HAP-1 (cell line): ENCODE results near the gene ZDHHC24.
"Not testable (repeated sequence)": the region's sequence is repeated elsewhere in the genome, so short reads cannot be mapped to it uniquely, and the experiment has no call there.

Source experiments
- DNase-seq, 2 experiments: peaks; one replicate each; pipeline ENCODE4 v3.0.0-alpha.2; 2016 to 2020; ENCODE audit warnings: low spot score in 2 of 2
- H3K27me3 ChIP-seq: fragments of 250-450 bp; sonication (Bioruptor Pico); 2 replicates; pipeline ENCODE4 v1.5.1; 2020; ENCODE audit warnings: low read depth, mild to moderate bottlenecking, moderate library complexity
- H3K36me3 ChIP-seq: fragments of 250-450 bp; sonication (Bioruptor Pico); replicated peaks from 2 replicates; pipeline ENCODE4 v1.5.1; 2020; ENCODE audit warnings: mild to moderate bottlenecking
- H3K4me1 ChIP-seq: fragments of 250-450 bp; sonication (Bioruptor Pico); 2 replicates; pipeline ENCODE4 v1.5.1; 2020; ENCODE audit warnings: mild to moderate bottlenecking
- H3K4me3 ChIP-seq: fragments of 250-450 bp; sonication (Bioruptor Pico); 2 replicates; pipeline ENCODE4 v1.5.1; 2020; ENCODE audit warnings: mild to moderate bottlenecking, moderate library complexity
- H3K9me3 ChIP-seq: fragments of 250-450 bp; sonication (Bioruptor Pico); 2 replicates; pipeline ENCODE4 v1.5.1; 2020; ENCODE audit warnings: mild to moderate bottlenecking, moderate library complexity
- in situ Hi-C: fragments of 300-500 bp; cut with MboI; formaldehyde crosslinking; loops from 3 replicates; pipeline ENCODE4 v1.14.3; 2020; ENCODE audit warnings: low sequenced_read_pairs, inconsistent platforms, mixed read lengths

The ZDHHC24 gene, protein sequence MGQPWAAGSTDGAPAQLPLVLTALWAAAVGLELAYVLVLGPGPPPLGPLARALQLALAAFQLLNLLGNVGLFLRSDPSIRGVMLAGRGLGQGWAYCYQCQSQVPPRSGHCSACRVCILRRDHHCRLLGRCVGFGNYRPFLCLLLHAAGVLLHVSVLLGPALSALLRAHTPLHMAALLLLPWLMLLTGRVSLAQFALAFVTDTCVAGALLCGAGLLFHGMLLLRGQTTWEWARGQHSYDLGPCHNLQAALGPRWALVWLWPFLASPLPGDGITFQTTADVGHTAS

DNA sequence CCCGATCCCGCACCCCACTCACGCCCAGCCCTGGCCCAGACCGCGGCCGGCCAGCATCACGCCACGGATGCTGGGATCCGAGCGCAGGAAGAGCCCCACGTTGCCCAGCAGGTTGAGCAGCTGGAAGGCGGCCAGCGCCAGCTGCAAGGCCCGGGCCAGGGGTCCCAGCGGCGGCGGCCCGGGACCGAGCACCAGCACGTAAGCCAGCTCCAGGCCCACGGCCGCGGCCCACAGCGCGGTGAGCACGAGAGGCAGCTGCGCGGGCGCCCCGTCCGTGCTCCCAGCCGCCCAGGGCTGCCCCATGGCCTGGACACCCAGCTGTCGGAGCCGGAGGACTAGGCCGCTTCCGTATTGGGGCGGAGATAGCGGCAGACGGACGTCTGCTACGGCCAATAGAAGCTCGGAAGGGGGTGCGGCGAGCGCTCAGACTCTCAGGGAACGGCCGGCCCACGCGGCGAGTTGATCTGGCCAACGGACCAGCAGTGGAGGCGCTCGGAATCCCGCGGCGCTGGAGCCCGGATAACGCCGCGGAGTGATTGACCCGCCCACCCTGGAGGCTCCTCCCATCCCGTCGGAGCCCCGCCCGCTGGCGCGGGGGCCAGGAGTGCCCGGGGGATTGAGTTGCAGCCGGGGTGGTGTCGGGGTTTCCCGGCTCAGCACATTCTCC is at the start of gene ZDHHC24:
Gene ZDHHC24 (minus strand): TSS at position 348 of the 667 bp plus-strand sequence. CDS start 45 bp downstream, at position 303.
- peak; percentile 87 to 97 for DNase-seq
- Histone ChIP-seq H3K27me3 (no peaks in the 10 kb centered on the region), H3K4me3 (peak within 1 kb of the TSS; percentile 63), H3K36me3 (peaks cover 12% of the 10 kb centered on the region), H3K4me1 (peaks cover 12% of the 10 kb centered on the region), H3K9me3 (no peaks in the 10 kb centered on the region)
- in situ Hi-C loops, result no loop called here

DNA sequence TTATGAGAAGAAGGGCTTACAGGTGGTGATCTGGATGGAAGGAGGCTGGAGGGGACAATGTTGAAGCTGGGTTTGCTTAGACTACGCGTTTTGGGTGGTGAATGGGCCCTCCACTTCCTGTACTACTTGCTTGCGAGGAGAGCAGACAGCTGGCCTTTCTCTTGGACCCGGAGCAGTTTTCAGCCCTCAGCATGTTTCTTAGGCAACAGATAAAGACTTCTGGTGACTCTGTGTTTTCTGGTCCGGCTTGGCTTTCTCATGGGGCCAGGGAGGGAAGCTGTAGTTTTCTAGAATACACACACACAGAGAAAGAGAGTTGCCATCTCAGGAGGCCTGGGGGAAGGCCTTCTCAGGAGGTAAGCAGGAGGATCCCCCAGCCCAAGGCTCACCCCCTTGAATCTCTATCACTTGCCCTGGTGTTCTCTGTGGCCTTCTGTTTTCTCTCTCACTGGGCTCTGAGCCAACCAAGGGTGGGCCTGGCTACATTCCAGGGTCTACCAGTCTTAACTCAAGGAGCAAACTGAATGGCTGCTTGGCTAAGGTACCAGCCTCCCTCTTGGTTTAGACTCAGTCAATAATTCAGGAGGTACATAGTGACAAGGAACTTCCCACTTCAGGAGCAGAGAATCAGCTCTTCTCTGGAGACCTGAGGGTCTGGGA is 49.5 kb upstream of the ZDHHC24 start:
- no peak for DNase-seq
- Histone ChIP-seq H3K27me3 (no peaks in the 10 kb centered on the region), H3K4me3 (no peak overlapping the region), H3K9me3 (no peaks in the 10 kb centered on the region), H3K36me3 (peaks cover 15% of the 10 kb centered on the region), H3K4me1 (peaks cover 17% of the 10 kb centered on the region)
- in situ Hi-C loops, result no loop called here

DNA sequence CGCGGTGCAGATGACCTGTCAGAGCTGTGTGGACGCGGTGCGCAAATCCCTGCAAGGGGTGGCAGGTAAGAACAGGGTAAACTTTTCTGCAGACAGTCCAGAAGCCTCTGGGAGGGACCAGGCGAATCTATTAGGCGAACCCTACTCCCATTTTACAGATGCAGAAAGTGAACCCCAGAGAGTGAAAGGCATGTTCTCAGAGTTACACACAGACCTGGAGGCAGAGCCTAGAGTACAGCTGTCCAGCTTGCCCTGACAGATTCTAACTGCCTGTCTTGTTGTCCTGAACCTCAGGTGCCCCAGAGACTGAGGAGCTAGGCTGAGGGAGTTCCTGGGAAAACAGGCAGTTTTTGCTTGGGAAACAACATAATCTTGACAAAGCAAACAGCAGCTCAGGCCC is 47.8 kb upstream of the ZDHHC24 start:
- Histone ChIP-seq H3K27me3 (no peaks in the 10 kb centered on the region), H3K4me3 (peak overlapping the region; percentile 60), H3K9me3 (no peaks in the 10 kb centered on the region), H3K4me1 (peaks cover 17% of the 10 kb centered on the region), H3K36me3 (no peaks in the 10 kb centered on the region)
- in situ Hi-C loops, result no loop called here
- no peak for DNase-seq

DNA sequence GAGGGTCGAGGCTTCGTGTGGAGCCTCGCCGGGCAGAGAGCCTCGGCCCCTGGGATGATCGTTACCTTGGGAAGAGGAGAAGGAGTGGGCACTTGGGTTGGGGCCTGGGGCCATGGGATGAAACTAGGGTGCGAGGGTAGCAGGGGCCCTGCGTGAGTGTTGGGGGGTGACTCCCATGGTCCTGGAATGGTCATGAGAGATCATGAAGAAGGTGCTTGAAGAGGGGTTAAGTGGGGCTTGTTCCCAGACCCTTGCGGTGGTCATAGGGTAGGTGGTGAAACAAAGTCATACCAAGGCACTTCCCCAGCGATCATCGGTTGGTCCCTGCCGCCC is 47.4 kb upstream of the ZDHHC24 start:
- in situ Hi-C loops, result no loop called here
- H3K4me3 ChIP-seq, result peak overlapping the region; percentile 60
- H3K27me3 ChIP-seq, result no peaks in the 10 kb centered on the region
- H3K36me3 ChIP-seq, result no peaks in the 10 kb centered on the region
- no peak for DNase-seq
- H3K9me3 ChIP-seq, result no peaks in the 10 kb centered on the region
- H3K4me1 ChIP-seq, result peaks cover 17% of the 10 kb centered on the region

DNA sequence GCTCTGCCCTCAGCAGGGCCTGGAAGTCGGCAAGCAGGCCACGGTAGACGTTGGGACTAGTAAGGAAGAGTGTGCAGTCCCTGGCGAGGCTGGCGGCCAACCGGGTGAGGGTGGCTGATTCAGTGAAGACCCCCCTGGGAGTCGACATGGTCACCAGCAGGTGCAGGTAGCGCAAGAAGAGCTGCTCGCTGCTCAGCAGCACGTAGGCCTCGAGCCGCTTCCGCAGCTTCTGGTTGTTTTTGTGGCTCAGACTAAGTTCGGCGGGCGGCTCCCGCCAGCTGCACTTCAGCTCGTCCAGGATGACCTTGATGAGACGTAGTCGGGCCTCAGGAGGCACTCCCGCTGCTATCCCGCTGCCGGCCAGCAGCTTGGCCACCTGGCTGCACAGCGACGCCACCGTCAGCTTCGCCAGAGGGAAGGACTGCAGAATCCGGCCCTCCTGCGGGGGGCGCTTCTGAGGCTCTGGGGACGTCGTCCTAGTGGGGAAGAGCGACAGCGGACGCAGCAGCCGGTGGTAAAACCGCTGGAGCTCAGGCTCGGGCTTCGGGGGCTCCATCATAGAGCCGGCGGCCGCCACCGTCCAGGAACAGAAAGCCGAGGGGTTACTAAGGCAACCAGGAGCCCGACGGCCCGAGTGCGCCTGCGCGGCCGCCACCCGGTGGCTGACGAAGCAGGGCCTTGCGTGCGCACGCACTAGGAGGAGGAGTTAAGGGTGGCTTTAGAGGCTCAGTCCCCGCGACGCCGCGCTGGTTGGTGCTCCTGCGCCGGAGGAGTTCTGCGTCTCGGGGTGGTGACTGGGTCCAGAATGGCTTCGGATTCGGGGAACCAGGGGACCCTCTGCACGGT is 46.8 kb upstream of the ZDHHC24 start, which contains the start of the genes CCDC87 and CCS:
Gene CCDC87 (minus strand): TSS at position 607 of the 846 bp plus-strand sequence. CDS start 48 bp downstream, at position 559.
Gene CCS (plus strand): TSS at position 729 of the 846 bp plus-strand sequence. CDS start 77 bp downstream, at position 806.
- in situ Hi-C loops, result no loop called here
- Histone ChIP-seq H3K36me3 (no peaks in the 10 kb centered on the region), H3K4me3 (peak within 1 kb of the TSS; percentile 60), H3K27me3 (no peaks in the 10 kb centered on the region), H3K9me3 (no peaks in the 10 kb centered on the region), H3K4me1 (peaks cover 17% of the 10 kb centered on the region)
- DNase-seq, result peak; percentile 93 to 99

DNA sequence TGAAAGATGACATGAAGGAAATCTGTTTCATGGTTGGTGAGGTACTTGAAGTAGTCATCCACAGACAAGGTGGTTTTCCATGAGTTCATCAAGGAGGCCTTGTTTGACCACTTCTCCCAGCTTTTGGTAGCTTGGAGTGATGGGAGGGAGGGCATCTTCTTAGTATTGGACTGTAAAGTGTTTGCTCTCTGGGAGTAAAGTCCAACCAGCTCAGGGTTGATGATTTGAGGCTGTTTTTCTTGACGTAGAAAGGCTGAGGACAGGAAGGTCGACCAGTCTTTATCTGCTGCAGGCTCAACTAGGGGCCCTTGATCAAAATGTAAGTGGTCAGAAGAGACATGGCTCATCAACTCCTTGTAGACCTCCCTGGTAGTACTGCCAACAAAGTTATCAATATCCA is 45.3 kb upstream of the ZDHHC24 start:
- in situ Hi-C loops, result no loop called here
- Histone ChIP-seq H3K36me3 (no peaks in the 10 kb centered on the region), H3K9me3 (no peaks in the 10 kb centered on the region), H3K4me3 (no peak overlapping the region), H3K4me1 (peaks cover 17% of the 10 kb centered on the region), H3K27me3 (no peaks in the 10 kb centered on the region)
- DNase-seq, result no peak

DNA sequence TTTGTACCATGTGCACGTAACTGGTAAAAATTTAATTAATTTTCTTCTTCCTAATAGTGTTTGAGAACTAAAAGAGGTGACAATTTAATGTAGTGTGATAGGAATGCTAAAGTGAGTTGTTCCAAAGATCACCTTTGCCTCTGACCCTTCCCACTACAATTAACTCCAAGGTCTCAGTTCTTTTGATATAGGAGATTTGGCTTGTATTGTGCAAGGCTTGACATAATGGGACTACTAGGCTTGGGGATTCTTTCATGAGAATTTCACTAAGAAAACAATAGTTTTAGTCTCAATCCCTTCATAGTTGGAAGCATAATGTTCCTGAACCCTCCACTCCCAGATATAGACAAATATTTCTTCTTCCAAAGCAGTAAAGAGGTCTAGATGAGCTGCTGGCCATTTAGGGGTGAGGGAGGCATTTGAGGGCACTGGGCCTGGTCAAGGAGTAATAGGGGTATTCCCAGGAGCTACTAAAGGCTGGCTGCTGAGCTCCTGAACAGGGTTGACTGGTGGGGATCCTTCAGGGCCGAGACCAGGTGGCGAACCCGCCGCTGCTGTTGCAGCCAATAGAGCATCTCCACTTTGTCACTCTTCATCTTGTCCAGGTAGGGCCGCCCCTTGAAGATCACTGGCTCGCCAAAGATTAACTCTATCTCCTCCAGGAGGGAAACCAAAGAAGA is 44.3 kb upstream of the ZDHHC24 start:
- H3K4me3 ChIP-seq, result no peak overlapping the region
- no peaks in the 10 kb centered on the region for H3K27me3 ChIP-seq
- no peaks in the 10 kb centered on the region for H3K36me3 ChIP-seq
- DNase-seq, result no peak
- H3K4me1 ChIP-seq, result peaks cover 16% of the 10 kb centered on the region
- in situ Hi-C loops, result no loop called here
- H3K9me3 ChIP-seq, result no peaks in the 10 kb centered on the region

DNA sequence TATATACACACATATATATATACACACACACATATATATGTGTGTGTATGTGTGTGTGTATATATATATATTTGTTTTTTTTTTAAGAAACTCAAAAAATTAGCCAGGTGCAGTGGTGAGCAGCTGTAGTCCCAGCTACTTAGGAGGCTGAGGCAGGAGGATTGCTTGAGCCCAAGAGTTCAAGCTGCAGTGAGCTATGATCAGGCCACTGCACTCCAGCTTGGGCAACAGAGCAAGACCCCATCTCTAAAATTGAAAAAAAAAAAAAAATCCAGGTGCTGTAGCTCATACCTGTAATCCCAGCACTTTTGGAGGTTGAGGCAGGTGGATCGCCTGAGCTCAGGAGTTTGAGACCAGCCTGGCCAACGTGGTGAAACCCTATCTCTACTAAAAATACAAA is 43.5 kb upstream of the ZDHHC24 start:
- H3K27me3 ChIP-seq, in situ Hi-C loops, DNase-seq, H3K9me3 ChIP-seq, H3K4me3 ChIP-seq, H3K36me3 ChIP-seq: not testable (repeated sequence)
- peaks cover 12% of the 10 kb centered on the region for H3K4me1 ChIP-seq

DNA sequence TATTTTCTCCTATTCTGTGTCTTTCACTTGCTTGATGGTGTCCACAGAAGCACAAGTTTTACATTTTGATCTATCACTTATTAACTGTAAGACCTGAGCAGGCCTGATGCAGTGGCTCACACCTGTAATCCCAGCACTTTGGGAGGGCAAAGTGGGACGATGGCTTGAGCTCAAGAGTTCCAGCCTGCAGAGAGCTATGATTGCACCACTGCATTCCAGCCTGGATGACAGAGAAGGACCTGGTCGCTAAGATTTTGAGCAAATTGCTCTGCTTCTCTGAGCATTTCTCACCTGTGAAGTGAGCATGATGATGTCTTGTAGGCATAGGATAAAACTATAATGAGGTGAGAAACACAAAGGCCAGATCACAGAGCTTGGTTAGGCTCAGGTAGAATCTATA is 40.3 kb upstream of the ZDHHC24 start:
- no peaks in the 10 kb centered on the region for H3K4me1 ChIP-seq

DNA sequence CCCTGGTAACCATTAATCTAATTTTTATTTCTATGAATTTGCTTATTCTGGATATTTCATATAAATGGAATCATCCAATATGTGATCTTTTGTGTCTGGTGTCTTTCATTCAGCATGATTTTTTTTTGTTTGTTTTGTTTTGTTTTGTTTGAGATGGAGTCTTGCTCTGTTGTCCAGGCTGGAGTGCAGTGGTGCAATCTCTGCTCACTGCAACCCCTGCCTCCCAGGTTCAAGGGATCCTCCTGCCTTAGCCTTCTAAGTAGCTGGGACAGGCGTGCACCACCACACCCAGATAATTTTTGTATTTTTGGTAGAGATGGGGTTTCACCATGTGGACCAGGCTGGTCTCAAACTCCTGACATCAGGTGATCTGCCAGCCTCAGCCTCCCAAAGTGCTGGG is 39.6 kb upstream of the ZDHHC24 start:
- DNase-seq, H3K4me1 ChIP-seq, H3K27me3 ChIP-seq, in situ Hi-C loops, H3K9me3 ChIP-seq, H3K4me3 ChIP-seq, H3K36me3 ChIP-seq: not testable (repeated sequence)

More for the DNA sequence above, 40.3 kb upstream of the ZDHHC24 start:
- Histone ChIP-seq H3K36me3 (no peaks in the 10 kb centered on the region), H3K4me3 (no peak overlapping the region), H3K27me3 (no peaks in the 10 kb centered on the region), H3K9me3 (peaks cover 6% of the 10 kb centered on the region; the same call in 1 of the 2 replicates)
- DNase-seq, result no peak
- in situ Hi-C loops, result no loop called here

DNA sequence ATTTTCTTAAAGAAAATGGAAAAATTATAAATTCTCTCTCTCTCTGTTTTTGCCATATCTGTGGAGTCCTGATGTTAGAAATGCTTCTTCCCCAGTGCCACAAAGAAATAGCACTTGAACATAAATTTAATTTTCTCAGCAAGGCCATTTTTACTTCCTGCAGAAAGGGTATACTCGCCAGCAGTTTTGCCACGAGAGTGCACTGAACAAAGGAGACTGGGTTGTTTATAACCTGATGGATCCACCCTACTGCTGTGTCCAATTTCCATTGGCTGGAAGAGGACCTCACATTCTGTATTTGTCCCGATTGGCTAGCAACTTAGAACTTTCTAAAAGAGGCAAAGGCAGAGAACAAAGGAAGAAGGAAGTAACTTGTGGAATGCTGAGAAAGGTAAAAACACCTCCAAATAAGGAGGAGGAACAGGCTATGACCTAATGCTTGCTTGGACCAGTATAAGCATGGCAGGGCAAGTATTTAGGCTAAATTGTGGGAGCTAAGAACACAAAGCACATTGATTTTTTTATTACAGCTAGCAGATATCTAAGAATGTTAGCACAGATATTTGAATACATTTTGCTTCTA is 36.8 kb upstream of the ZDHHC24 start:
- H3K9me3 ChIP-seq, DNase-seq, H3K27me3 ChIP-seq, H3K4me3 ChIP-seq, H3K4me1 ChIP-seq, in situ Hi-C loops, H3K36me3 ChIP-seq: not testable (repeated sequence)

DNA sequence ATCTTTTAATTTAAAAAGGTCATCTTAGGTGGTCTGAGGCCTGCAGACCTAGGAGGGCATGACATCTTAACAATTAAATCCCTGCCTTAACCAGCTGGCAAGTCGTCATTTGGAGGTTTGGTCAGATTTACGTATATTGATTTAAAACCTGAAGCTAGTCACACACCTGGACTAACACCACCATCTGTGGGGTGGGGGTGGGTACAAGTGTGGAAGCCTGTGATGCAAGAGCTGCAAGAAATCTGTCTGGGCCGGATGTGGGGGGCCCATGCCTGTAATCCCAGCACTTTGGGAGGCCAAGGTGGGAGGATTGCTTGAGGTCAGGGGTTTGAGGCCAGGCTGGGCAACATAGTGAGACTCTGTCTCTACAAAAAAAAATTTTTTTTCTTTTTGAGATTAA is 35.4 kb upstream of the ZDHHC24 start:
- DNase-seq, result no peak
- no peak overlapping the region for H3K4me3 ChIP-seq
- H3K27me3 ChIP-seq, result no peaks in the 10 kb centered on the region
- H3K9me3 ChIP-seq, result peaks cover 6% of the 10 kb centered on the region; the same call in 1 of the 2 replicates
- in situ Hi-C loops, result no loop called here
- no peaks in the 10 kb centered on the region for H3K36me3 ChIP-seq
- H3K4me1 ChIP-seq, result peaks cover 6% of the 10 kb centered on the region; the same call in 1 of the 2 replicates
